IMR-90 (cell line): ENCODE results near the gene CLIC4. TPM values are rescaled to one million over a fixed set of nuclear protein-coding genes. Genes with fewer than 3 reads are reported as not detected.

Source experiments
- ATAC-seq: fragments of 200-7000 bp; cut with Tn5 transposase; 2 replicates; pipeline ENCODE4 v1.9.1; 2020; ENCODE audit warnings: low read depth, mild to moderate bottlenecking, moderate library complexity
- BruUV-seq: library from RNA; stranded (reverse); fragments of 400-500 nt; replicated peaks from 2 replicates; lab custom pipeline; 2021; lab: Mats Ljungman, UMichigan
- CTCF ChIA-PET: fragments of 300-600 bp; formaldehyde crosslinking; extraction: SDS; loops from one replicate; lab custom pipeline; 2021; ENCODE audit warnings: antibody characterized with exemption; lab: Yijun Ruan, JAX
- POLR2A ChIA-PET: fragments of 300-600 bp; sonication (Branson Sonifier 250); formaldehyde crosslinking; loops from one replicate; lab custom pipeline; 2022; ENCODE audit warnings: antibody characterized with exemption; ENCODE audit not compliant: unreplicated experiment; lab: Charles Lee
- DNase-seq: peaks from one replicate; pipeline ENCODE4 v3.0.0; 2013
- H2AFZ ChIP-seq: replicated peaks from 2 replicates; pipeline ENCODE3; 2013; ENCODE audit warnings: low read length, mild to moderate bottlenecking; ENCODE audit not compliant: poor library complexity
- H2AK5ac ChIP-seq: 2 replicates; pipeline ENCODE4 v1.6.1; 2013; ENCODE audit warnings: low read depth, low read length, inconsistent platforms
- H2AK9ac ChIP-seq: replicated peaks from 2 replicates; pipeline ENCODE3; 2013; ENCODE audit warnings: mild to moderate bottlenecking, low read depth, low read length, moderate library complexity; ENCODE audit not compliant: poor library complexity
- H2BK120ac ChIP-seq: 2 replicates; pipeline ENCODE4 v1.6.1; 2013; ENCODE audit warnings: low read depth, low read length, inconsistent platforms
- H2BK15ac ChIP-seq: 3 replicates; pipeline ENCODE4 v1.6.1; 2013; ENCODE audit warnings: low read depth, low read length, inconsistent platforms
- H2BK20ac ChIP-seq: 2 replicates; pipeline ENCODE4 v1.6.1; 2013; ENCODE audit warnings: low read depth, mild to moderate bottlenecking, inconsistent platforms, low read length, moderate library complexity
- H2BK5ac ChIP-seq: 2 replicates; pipeline ENCODE4 v1.6.1; 2013; ENCODE audit warnings: mild to moderate bottlenecking, low read depth, low read length, inconsistent platforms; ENCODE audit not compliant: poor library complexity, severe bottlenecking
- H3K14ac ChIP-seq: replicated peaks from 2 replicates; pipeline ENCODE4 v1.6.1; 2013; ENCODE audit warnings: low read depth, low read length, inconsistent platforms
- H3K18ac ChIP-seq: 2 replicates; pipeline ENCODE4 v1.6.1; 2013; ENCODE audit warnings: low read depth, low read length, control low read depth
- H3K23ac ChIP-seq: 2 replicates; pipeline ENCODE4 v1.6.1; 2013; ENCODE audit warnings: low read depth, low read length, inconsistent platforms
- H3K27ac ChIP-seq: 2 replicates; pipeline ENCODE4 v1.5.1; 2013; ENCODE audit warnings: mild to moderate bottlenecking, control low read depth, low read length; ENCODE audit not compliant: insufficient read depth
- H3K27me3 ChIP-seq: 2 replicates; pipeline ENCODE4 v1.6.1; 2013; ENCODE audit warnings: low read length; ENCODE audit not compliant: control insufficient read depth, insufficient read depth
- H3K36me3 ChIP-seq: 2 replicates; pipeline ENCODE4 v1.6.1; 2013; ENCODE audit warnings: low read length, mixed read lengths; ENCODE audit not compliant: control insufficient read depth, insufficient read depth
- H3K4ac ChIP-seq: 2 replicates; pipeline ENCODE4 v1.6.1; 2013; ENCODE audit warnings: low read depth, low read length, inconsistent platforms
- H3K4me1 ChIP-seq: 2 replicates; pipeline ENCODE4 v1.6.1; 2013; ENCODE audit warnings: low read length, mixed read lengths; ENCODE audit not compliant: control insufficient read depth, insufficient read depth
- H3K4me2 ChIP-seq: 2 replicates; pipeline ENCODE4 v1.6.1; 2013; ENCODE audit warnings: low read depth, mild to moderate bottlenecking, control low read depth, low read length, moderate library complexity
- H3K4me3 ChIP-seq: 2 replicates; pipeline ENCODE4 v1.5.1; 2013; ENCODE audit warnings: low read depth, mild to moderate bottlenecking, control low read depth, low read length, moderate library complexity; ENCODE audit not compliant: insufficient read depth
- H3K56ac ChIP-seq: 2 replicates; pipeline ENCODE4 v1.6.1; 2013; ENCODE audit warnings: low read length, inconsistent platforms; ENCODE audit not compliant: insufficient read depth; ENCODE audit errors: extremely low read depth
- H3K79me1 ChIP-seq, 2 experiments: 2 replicates each; pipeline ENCODE4 v1.6.1; 2013; ENCODE audit warnings: low read length in 2 of 2, inconsistent platforms in 1 of 2, low read depth in 1 of 2
- H3K9ac ChIP-seq: 2 replicates; pipeline ENCODE4 v1.6.1; 2013; ENCODE audit warnings: low read depth, low read length, control low read depth
- H3K9me1 ChIP-seq: 2 replicates; pipeline ENCODE4 v1.6.1; 2013; ENCODE audit warnings: low read length, inconsistent platforms; ENCODE audit not compliant: insufficient read depth
- H3K9me3 ChIP-seq: 2 replicates; pipeline ENCODE4 v1.6.1; 2013; ENCODE audit warnings: low read length; ENCODE audit not compliant: control insufficient read depth, insufficient read depth
- H4K20me1 ChIP-seq: 2 replicates; pipeline ENCODE4 v1.6.1; 2013; ENCODE audit warnings: low read length, inconsistent platforms; ENCODE audit not compliant: insufficient read depth
- H4K5ac ChIP-seq: 2 replicates; pipeline ENCODE4 v1.6.1; 2013; ENCODE audit warnings: mild to moderate bottlenecking, low read depth, low read length, control low read depth
- H4K8ac ChIP-seq, 2 experiments: 2 replicates each; pipeline ENCODE4 v1.6.1; 2013; ENCODE audit warnings: low read depth in 2 of 2, low read length in 2 of 2, control low read depth in 1 of 2, inconsistent platforms in 1 of 2
- H4K91ac ChIP-seq: 2 replicates; pipeline ENCODE4 v1.6.1; 2013; ENCODE audit warnings: low read depth, low read length, inconsistent platforms; ENCODE audit not compliant: insufficient read depth
- BHLHE40 ChIP-seq: fragments of 150-350 bp; IDR thresholded peaks from 2 replicates; pipeline ENCODE4 v1.6.1; 2016; ENCODE audit warnings: mild to moderate bottlenecking, low read depth, low read length
- CEBPB ChIP-seq: IDR thresholded peaks from 2 replicates; pipeline ENCODE4 v1.6.1; 2012; ENCODE audit warnings: low read depth, low read length, improper control_type of control experiment
- FOS ChIP-seq: fragments of 150-350 bp; IDR thresholded peaks from 2 replicates; pipeline ENCODE4 v1.6.1; 2016; ENCODE audit warnings: low read depth, low read length
- MXI1 ChIP-seq: IDR thresholded peaks from 2 replicates; pipeline ENCODE4 v1.6.1; 2012; ENCODE audit warnings: low read depth, mild to moderate bottlenecking, low read length, moderate library complexity, borderline replicate concordance
- POLR2A ChIP-seq: IDR thresholded peaks from 2 replicates; pipeline ENCODE4 v1.6.1; 2012; ENCODE audit warnings: mild to moderate bottlenecking, low read depth, low read length
- RAD21 ChIP-seq: IDR thresholded peaks from 2 replicates; pipeline ENCODE4 v1.6.1; 2012; ENCODE audit warnings: low read length, improper control_type of control experiment
- RCOR1 ChIP-seq: IDR thresholded peaks from 2 replicates; pipeline ENCODE4 v1.6.1; 2012; ENCODE audit warnings: mild to moderate bottlenecking, low read length, improper control_type of control experiment; ENCODE audit not compliant: insufficient replicate concordance
- RFX5 ChIP-seq: IDR thresholded peaks from 2 replicates; pipeline ENCODE4 v1.8.0; 2012; ENCODE audit warnings: low read depth, mild to moderate bottlenecking, low read length, moderate library complexity
- SMC3 ChIP-seq: fragments of 150-350 bp; IDR thresholded peaks from 2 replicates; pipeline ENCODE4 v1.6.1; 2016; ENCODE audit warnings: low read depth, mild to moderate bottlenecking, antibody characterized with exemption, low read length, moderate library complexity
- WGBS, 2 experiments: methylation state at CpG; one replicate each; pipeline versions ENCODE4 v1.1.5 to v1.1.7; 2013; ENCODE audit warnings: missing lambda C conversion rate in 2 of 2; ENCODE audit not compliant: insufficient read length in 1 of 2; ENCODE audit errors: extremely low coverage in 2 of 2; 5-methylcytosine and 5-hydroxymethylcytosine counted together
- dilution Hi-C: fragments of 300-500 bp; cut with HindIII; formaldehyde crosslinking; loops from one replicate; pipeline ENCODE4 v1.14.3; 2018; ENCODE audit warnings: low sequenced_read_pairs; ENCODE audit not compliant: unreplicated experiment
- in situ Hi-C: fragments of 300-500 bp; cut with MboI; formaldehyde crosslinking; loops from 3 replicates; pipeline ENCODE4 v1.14.3; 2019; ENCODE audit warnings: low sequenced_read_pairs, inconsistent platforms, mixed read lengths
- intact Hi-C: fragments of 100-400 bp; cut with micrococcal nuclease; formaldehyde crosslinking; loops from 2 replicates; pipeline ENCODE4 v1.10.0; 2022
- polyA plus RNA-seq, 3 experiments: library from polyadenylated mRNA; depleted of rRNA; stranded (reverse); fragments of >200 nt; gene quantifications; 2 replicates each; pipeline ENCODE4 v1.2.3, GENCODE V29; 2012; ENCODE audit warnings: low replicate concordance in 1 of 3
- total RNA-seq: library from RNA; depleted of rRNA; stranded (reverse); fragments of >200 nt; gene quantifications from 2 replicates; pipeline ENCODE4 v1.2.3, GENCODE V29; 2012
- TF ChIP-seq, protein P1 (sequence below): fragments of 150-350 bp; IDR thresholded peaks from 2 replicates; pipeline ENCODE4 v1.6.1; 2017; ENCODE audit warnings: mild to moderate bottlenecking, antibody characterized with exemption, low read length, low read depth
- TF ChIP-seq, protein P2 (sequence below): fragments of 150-350 bp; IDR thresholded peaks from 2 replicates; pipeline ENCODE4 v1.6.1; 2016; ENCODE audit warnings: low read depth, mild to moderate bottlenecking, low read length, moderate library complexity, borderline replicate concordance
- TF ChIP-seq, protein P3 (sequence below): conservative IDR thresholded peaks from 2 replicates; pipeline ENCODE4 v1.5.1; 2012; ENCODE audit warnings: mild to moderate bottlenecking, low read depth, low read length, improper control_type of control experiment

Gene CLIC4
- total and polyA plus RNA-seq, 2 of the 4 experiments (the other 2 are of a cell fraction): 242 to 392 TPM

DNA sequence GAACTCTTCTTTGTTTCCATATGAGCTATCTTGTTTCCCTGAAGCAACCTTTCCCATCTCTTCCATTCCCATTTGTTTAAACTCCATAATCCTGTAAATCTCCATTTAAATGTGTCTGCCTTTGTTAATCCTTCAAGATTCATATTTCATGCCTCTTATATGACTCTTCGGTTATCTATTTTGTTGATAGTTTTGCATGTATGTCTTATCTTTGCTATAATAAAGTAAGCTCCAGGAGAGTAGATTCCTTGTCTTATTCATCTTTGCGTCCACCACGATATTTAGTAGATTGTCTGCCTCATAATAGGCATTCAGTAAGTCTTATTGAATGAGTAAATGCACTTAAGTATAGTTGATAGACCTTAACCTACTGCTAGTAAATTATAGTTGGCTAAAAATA lies 18.4 kb downstream of the CLIC4 start:
- in situ Hi-C loops (no loop called here), dilution Hi-C loops (no loop called here), intact Hi-C loops (no loop called here)
- WGBS, 2 experiments: no CpG with 5 or more reads among the region's 3 CpGs
- peaks cover 0 to 61% of the 10 kb centered on the region in 2 experiments; a peak in 2 of 4 replicates for H3K79me1 ChIP-seq
- TF ChIP-seq BHLHE40 (no peak), MXI1 (no peak), RFX5 (no peak), RCOR1 (no peak), FOS (no peak), CEBPB (no peak), SMC3 (no peak), RAD21 (no peak), POLR2A (no peak)
- TF ChIP-seq, protein P1, sequence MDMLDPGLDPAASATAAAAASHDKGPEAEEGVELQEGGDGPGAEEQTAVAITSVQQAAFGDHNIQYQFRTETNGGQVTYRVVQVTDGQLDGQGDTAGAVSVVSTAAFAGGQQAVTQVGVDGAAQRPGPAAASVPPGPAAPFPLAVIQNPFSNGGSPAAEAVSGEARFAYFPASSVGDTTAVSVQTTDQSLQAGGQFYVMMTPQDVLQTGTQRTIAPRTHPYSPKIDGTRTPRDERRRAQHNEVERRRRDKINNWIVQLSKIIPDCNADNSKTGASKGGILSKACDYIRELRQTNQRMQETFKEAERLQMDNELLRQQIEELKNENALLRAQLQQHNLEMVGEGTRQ: no peak
- TF ChIP-seq, protein P2, sequence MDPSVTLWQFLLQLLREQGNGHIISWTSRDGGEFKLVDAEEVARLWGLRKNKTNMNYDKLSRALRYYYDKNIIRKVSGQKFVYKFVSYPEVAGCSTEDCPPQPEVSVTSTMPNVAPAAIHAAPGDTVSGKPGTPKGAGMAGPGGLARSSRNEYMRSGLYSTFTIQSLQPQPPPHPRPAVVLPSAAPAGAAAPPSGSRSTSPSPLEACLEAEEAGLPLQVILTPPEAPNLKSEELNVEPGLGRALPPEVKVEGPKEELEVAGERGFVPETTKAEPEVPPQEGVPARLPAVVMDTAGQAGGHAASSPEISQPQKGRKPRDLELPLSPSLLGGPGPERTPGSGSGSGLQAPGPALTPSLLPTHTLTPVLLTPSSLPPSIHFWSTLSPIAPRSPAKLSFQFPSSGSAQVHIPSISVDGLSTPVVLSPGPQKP: no peak
- TF ChIP-seq, protein P3, sequence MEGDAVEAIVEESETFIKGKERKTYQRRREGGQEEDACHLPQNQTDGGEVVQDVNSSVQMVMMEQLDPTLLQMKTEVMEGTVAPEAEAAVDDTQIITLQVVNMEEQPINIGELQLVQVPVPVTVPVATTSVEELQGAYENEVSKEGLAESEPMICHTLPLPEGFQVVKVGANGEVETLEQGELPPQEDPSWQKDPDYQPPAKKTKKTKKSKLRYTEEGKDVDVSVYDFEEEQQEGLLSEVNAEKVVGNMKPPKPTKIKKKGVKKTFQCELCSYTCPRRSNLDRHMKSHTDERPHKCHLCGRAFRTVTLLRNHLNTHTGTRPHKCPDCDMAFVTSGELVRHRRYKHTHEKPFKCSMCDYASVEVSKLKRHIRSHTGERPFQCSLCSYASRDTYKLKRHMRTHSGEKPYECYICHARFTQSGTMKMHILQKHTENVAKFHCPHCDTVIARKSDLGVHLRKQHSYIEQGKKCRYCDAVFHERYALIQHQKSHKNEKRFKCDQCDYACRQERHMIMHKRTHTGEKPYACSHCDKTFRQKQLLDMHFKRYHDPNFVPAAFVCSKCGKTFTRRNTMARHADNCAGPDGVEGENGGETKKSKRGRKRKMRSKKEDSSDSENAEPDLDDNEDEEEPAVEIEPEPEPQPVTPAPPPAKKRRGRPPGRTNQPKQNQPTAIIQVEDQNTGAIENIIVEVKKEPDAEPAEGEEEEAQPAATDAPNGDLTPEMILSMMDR: no peak
- H3K27ac ChIP-seq: no peak overlapping the region
- no peak for ATAC-seq
- no peak overlapping the region for H2BK15ac ChIP-seq
- peaks cover 13% of the 10 kb centered on the region for H3K9me1 ChIP-seq
- peaks cover 5% of the 10 kb centered on the region for H3K36me3 ChIP-seq
- no peak overlapping the region for H3K56ac ChIP-seq
- H2BK20ac ChIP-seq: no peak overlapping the region
- H3K4me1 ChIP-seq: peaks cover 27% of the 10 kb centered on the region
- H2BK5ac ChIP-seq: peak overlapping the region; percentile 23
- no peak overlapping the region for H3K9ac ChIP-seq
- ChIA-PET POLR2A (interaction anchor here (1.6 kb wide), 1 partner anchor 9 kb away, joined by 5 read pairs; no protein-coding TSS in a partner anchor), CTCF (interaction anchor here (0.7 kb wide), 1 partner anchor 71 kb away, joined by 3 read pairs; no protein-coding TSS in a partner anchor)
- no peak overlapping the region for H4K5ac ChIP-seq
- no peak overlapping the region for H2BK120ac ChIP-seq
- no peak overlapping the region for H3K23ac ChIP-seq
- BruUV-seq: no TSS peak
- H4K20me1 ChIP-seq: peaks cover 85% of the 10 kb centered on the region
- no peak overlapping the region for H4K8ac ChIP-seq
- no peak overlapping the region for H4K91ac ChIP-seq
- no peak for DNase-seq
- H3K4me3 ChIP-seq: no peak overlapping the region
- no peak overlapping the region for H2AFZ ChIP-seq
- H3K4ac ChIP-seq: no peak overlapping the region
- H3K27me3 ChIP-seq: no peaks in the 10 kb centered on the region
- no peak overlapping the region for H3K4me2 ChIP-seq
- no peak overlapping the region for H3K14ac ChIP-seq
- H3K9me3 ChIP-seq: no peaks in the 10 kb centered on the region
- no peak overlapping the region for H2AK5ac ChIP-seq
- H2AK9ac ChIP-seq: no peak overlapping the region
- H3K18ac ChIP-seq: no peak overlapping the region
